Fibroblast of lung (primary cell): ENCODE measurements around the gene USPL1. TPM values are rescaled to one million over a fixed set of nuclear protein-coding genes. Genes with fewer than 3 reads are reported as not detected.

Source experiments
- DNase-seq, 2 donors: peaks; one replicate each; pipeline versions ENCODE4 v3.0.0 to v3.0.0-alpha.2; 2010; ENCODE audit warnings: low read depth in 2 of 2
- H2AFZ ChIP-seq: 2 replicates; pipeline ENCODE4 v1.5.1; 2012; ENCODE audit warnings: low read length, control low read depth, inconsistent platforms
- H3K27ac ChIP-seq: 2 replicates; pipeline ENCODE4 v1.5.1; 2011; ENCODE audit warnings: low read length, control low read depth; ENCODE audit not compliant: insufficient read depth
- H3K27me3 ChIP-seq: 2 replicates; pipeline ENCODE4 v1.5.1; 2011; ENCODE audit warnings: mild to moderate bottlenecking, low read length; ENCODE audit not compliant: control insufficient read depth, insufficient read depth
- H3K36me3 ChIP-seq: 2 replicates; pipeline ENCODE4 v1.5.1; 2011; ENCODE audit warnings: low read length; ENCODE audit not compliant: control insufficient read depth, insufficient read depth
- H3K4me1 ChIP-seq: 2 replicates; pipeline ENCODE4 v1.5.1; 2011; ENCODE audit warnings: low read length; ENCODE audit not compliant: control insufficient read depth, insufficient read depth; ENCODE audit errors: extremely low read depth
- H3K4me2 ChIP-seq: 2 replicates; pipeline ENCODE4 v1.5.1; 2011; ENCODE audit warnings: low read length, control low read depth; ENCODE audit not compliant: insufficient read depth; ENCODE audit errors: extremely low read depth
- H3K4me3 ChIP-seq, 4 experiments: fragments of 200-600 bp in 1 of 4; sonication (generic) in 1 of 4; replicated peaks in 1 of 4; 2 replicates each; pipeline ENCODE4 v1.5.1; 2011 to 2016; ENCODE audit warnings: low read length in 4 of 4, low read depth in 3 of 4, mild to moderate bottlenecking in 3 of 4, control low read depth in 2 of 4, inconsistent platforms in 1 of 4, mixed read lengths in 1 of 4; ENCODE audit not compliant: insufficient read depth in 1 of 4; ENCODE audit errors: control extremely low read depth in 1 of 4
- H3K79me2 ChIP-seq: 2 replicates; pipeline ENCODE4 v1.5.1; 2012; ENCODE audit warnings: mild to moderate bottlenecking, low read length, inconsistent platforms; ENCODE audit not compliant: control insufficient read depth, insufficient read depth
- H3K9ac ChIP-seq: 2 replicates; pipeline ENCODE4 v1.5.1; 2011; ENCODE audit warnings: mild to moderate bottlenecking, low read length, control low read depth; ENCODE audit not compliant: insufficient read depth
- H3K9me3 ChIP-seq: 2 replicates; pipeline ENCODE4 v1.5.1; 2012; ENCODE audit warnings: low read depth, low read length; ENCODE audit not compliant: control insufficient read depth, insufficient read depth
- H4K20me1 ChIP-seq: 2 replicates; pipeline ENCODE4 v1.5.1; 2011; ENCODE audit warnings: low read length; ENCODE audit not compliant: control insufficient read depth, insufficient read depth; ENCODE audit errors: extremely low read depth
- CTCF ChIP-seq, 2 donors: IDR thresholded peaks in 1 of 2; conservative IDR thresholded peaks in 1 of 2; 1 replicate in 1 of 2; 2 replicates in 1 of 2; pipeline ENCODE4 v1.5.1; 2011 to 2012; ENCODE audit warnings: low read length in 2 of 2, control low read depth in 1 of 2, inconsistent platforms in 1 of 2, low read depth in 1 of 2, mild to moderate bottlenecking in 1 of 2
- EZH2 ChIP-seq: IDR thresholded peaks from 2 replicates; pipeline ENCODE4 v1.5.1; 2012; ENCODE audit warnings: low read length, control low read depth, mild to moderate bottlenecking; ENCODE audit errors: missing control alignments
- polyA plus RNA-seq, 2 donors: library from polyadenylated mRNA; depleted of rRNA in 1 of 2; stranded (reverse) in 1 of 2; unstranded in 1 of 2; fragments of >200 nt; gene quantifications; 2 replicates each; pipeline ENCODE4 v1.2.1, GENCODE V29; 2011 to 2012; ENCODE audit warnings: missing spikeins in 1 of 2
- total RNA-seq: library from RNA; depleted of rRNA; stranded (reverse); fragments of >200 nt; gene quantifications from 2 replicates; pipeline ENCODE4 v1.2.1, GENCODE V29; 2014

USPL1 gene
- total and polyA plus RNA-seq, 2 donors (not counting 1 experiment from before 2014, with no cell fraction given): 12.4 to 17.7 TPM

- no peaks in the 10 kb centered on the region for H3K79me2 ChIP-seq
- H3K4me2 ChIP-seq: peak overlapping the region; percentile 91
- H3K4me3 ChIP-seq: no peak overlapping the region
- H2AFZ ChIP-seq: no peak overlapping the region
- H3K9ac ChIP-seq: no peak overlapping the region
- TF ChIP-seq CTCF (conservative IDR thresholded peaks at IDR 0.05 in 1 of 2, IDR thresholded peaks at IDR 0.05 in 1 of 2; ENCODE audit: low read depth in 1 of 2, low read length in 2 of 2): no peak
- no peak for TF ChIP-seq EZH2
- no peak for DNase-seq
- H4K20me1 ChIP-seq: no peaks in the 10 kb centered on the region
- no peaks in the 10 kb centered on the region for H3K9me3 ChIP-seq
- H3K27me3 ChIP-seq: no peaks in the 10 kb centered on the region
- no peaks in the 10 kb centered on the region for H3K36me3 ChIP-seq
- H3K4me1 ChIP-seq: peaks cover 14% of the 10 kb centered on the region
- H3K27ac ChIP-seq: peak overlapping the region; percentile 65
These were observed 80.8 kb downstream of the USPL1 start for GRCh38 chr13:30698488-30699005.

- Histone ChIP-seq H3K79me2 (no peaks in the 10 kb centered on the region), H3K27ac (no peak overlapping the region), H3K4me2 (no peak overlapping the region), H3K9ac (no peak overlapping the region), H2AFZ (no peak overlapping the region), H3K4me3 (no peak overlapping the region), H4K20me1 (no peaks in the 10 kb centered on the region), H3K9me3 (no peaks in the 10 kb centered on the region), H3K4me1 (peaks cover 14% of the 10 kb centered on the region), H3K27me3 (no peaks in the 10 kb centered on the region), H3K36me3 (no peaks in the 10 kb centered on the region)
- TF ChIP-seq EZH2: no peak
- TF ChIP-seq CTCF (conservative IDR thresholded peaks at IDR 0.05 in 1 of 2, IDR thresholded peaks at IDR 0.05 in 1 of 2; ENCODE audit: low read depth in 1 of 2, low read length in 2 of 2): no peak
- no peak for DNase-seq
These were observed 82.6 kb downstream of the USPL1 start for GRCh38 chr13:30700364-30700763.

GRCh38 chr13:30702006-30702405 is 84.3 kb downstream of the USPL1 start:
- Histone ChIP-seq H3K79me2 (no peaks in the 10 kb centered on the region), H3K9me3 (no peaks in the 10 kb centered on the region), H3K4me3 (no peak overlapping the region), H3K36me3 (no peaks in the 10 kb centered on the region), H3K27ac (no peak overlapping the region), H3K4me2 (no peak overlapping the region), H2AFZ (no peak overlapping the region), H4K20me1 (no peaks in the 10 kb centered on the region), H3K27me3 (no peaks in the 10 kb centered on the region), H3K9ac (no peak overlapping the region), H3K4me1 (peaks cover 8% of the 10 kb centered on the region)
- no peak for TF ChIP-seq EZH2
- no peak for TF ChIP-seq CTCF (conservative IDR thresholded peaks at IDR 0.05 in 1 of 2, IDR thresholded peaks at IDR 0.05 in 1 of 2; ENCODE audit: low read depth in 1 of 2, low read length in 2 of 2)
- DNase-seq: no peak
